ENCODE data around the gene ROBO4.

Gene ROBO4

GRCh38 chr11:124897674-124898262, at the start of gene ROBO4:
Gene ROBO4 (minus strand): TSS chr11:124897865. CDS start chr11:124897795, 70 bp downstream.
- H3K27ac ChIP-seq (ENCODE audit: low read length), result peak within 1 kb of the TSS; percentile 55

GRCh38 chr11:124946735-124947141, 49.1 kb upstream of the ROBO4 start:
- H3K4me1 ChIP-seq (ENCODE audit: control insufficient read depth, insufficient read depth, low read length), result no peaks in the 10 kb centered on the region
- H3K27ac ChIP-seq (ENCODE audit: low read length), result no peak overlapping the region

More at GRCh38 chr11:124897674-124898262, at the start of gene ROBO4:
- Histone ChIP-seq H3K36me3 (ENCODE audit: control insufficient read depth in 2 of 2, insufficient read depth in 2 of 2, low read length in 2 of 2) (no peaks in the 10 kb centered on the region), H3K9ac (ENCODE audit: low read length in 2 of 2) (peak within 1 kb of the TSS in 1 of 2 donors; percentile 33), H3K27me3 (ENCODE audit: control insufficient read depth in 1 of 2, insufficient read depth in 2 of 2, low read length in 2 of 2) (no peaks in the 10 kb centered on the region), H3K9me3 (ENCODE audit: control insufficient read depth in 2 of 2, low read length in 2 of 2) (no peaks in the 10 kb centered on the region), H3K4me3 (ENCODE audit: low read length in 2 of 2) (peak within 1 kb of the TSS in 1 of 2 donors; percentile 55), H3K4me1 (ENCODE audit: control insufficient read depth, insufficient read depth, low read length) (peaks cover 18% of the 10 kb centered on the region)

DNA sequence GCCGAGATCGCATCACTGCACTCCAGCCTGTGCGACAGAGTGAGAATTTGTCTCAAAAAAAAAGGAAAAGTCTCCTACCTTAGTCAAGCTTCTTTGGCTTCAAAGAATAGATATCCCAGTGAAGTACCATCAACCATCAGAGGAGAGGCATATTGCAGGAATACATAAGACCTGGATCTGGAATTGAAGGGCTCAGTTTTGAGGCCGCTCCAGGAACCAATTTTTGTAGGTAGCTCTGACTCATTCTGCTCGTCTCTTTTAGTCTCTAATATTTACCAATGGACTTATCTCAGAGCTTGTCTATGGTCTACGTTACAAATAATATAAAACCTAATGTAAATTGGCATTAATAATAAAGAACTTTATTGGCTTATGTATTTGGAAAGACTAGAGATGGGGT, 48.2 kb upstream of the ROBO4 start:
- Histone ChIP-seq H3K27ac (ENCODE audit: low read length) (no peak overlapping the region), H3K27me3 (ENCODE audit: control insufficient read depth in 1 of 2, insufficient read depth in 2 of 2, low read length in 2 of 2) (no peaks in the 10 kb centered on the region), H3K9ac (ENCODE audit: low read length in 2 of 2) (no peak overlapping the region), H3K9me3 (ENCODE audit: control insufficient read depth in 2 of 2, low read length in 2 of 2) (no peaks in the 10 kb centered on the region), H3K4me1 (ENCODE audit: control insufficient read depth, insufficient read depth, low read length) (no peaks in the 10 kb centered on the region), H3K36me3 (ENCODE audit: control insufficient read depth in 2 of 2, insufficient read depth in 2 of 2, low read length in 2 of 2) (no peaks in the 10 kb centered on the region), H3K4me3 (ENCODE audit: low read length in 2 of 2) (no peak overlapping the region)

More at GRCh38 chr11:124946735-124947141, 49.1 kb upstream of the ROBO4 start:
- Histone ChIP-seq H3K36me3 (ENCODE audit: control insufficient read depth in 2 of 2, insufficient read depth in 2 of 2, low read length in 2 of 2) (no peaks in the 10 kb centered on the region), H3K4me3 (ENCODE audit: low read length in 2 of 2) (no peak overlapping the region), H3K9ac (ENCODE audit: low read length in 2 of 2) (no peak overlapping the region), H3K27me3 (ENCODE audit: control insufficient read depth in 1 of 2, insufficient read depth in 2 of 2, low read length in 2 of 2) (no peaks in the 10 kb centered on the region), H3K9me3 (ENCODE audit: control insufficient read depth in 2 of 2, low read length in 2 of 2) (no peaks in the 10 kb centered on the region)

DNA sequence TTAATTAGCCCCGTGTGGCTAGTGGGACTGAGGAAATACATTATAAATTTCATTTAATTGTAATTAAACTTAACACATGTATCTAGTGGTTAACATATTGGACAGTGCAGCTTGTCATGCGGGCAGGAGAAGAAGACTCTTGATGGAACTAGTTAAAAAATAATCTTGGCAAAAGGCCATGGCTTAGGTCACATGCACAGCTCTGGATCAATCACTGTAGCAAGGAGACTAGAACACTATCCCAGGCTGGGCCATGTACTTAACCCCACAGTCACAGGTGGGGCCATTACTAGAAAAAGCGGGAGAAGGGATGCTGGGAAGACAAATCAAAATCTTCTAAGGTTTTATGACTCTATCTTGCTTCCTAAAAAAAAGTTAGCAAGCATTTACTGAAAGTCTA, 46.9 kb upstream of the ROBO4 start:
- H3K9me3 ChIP-seq (ENCODE audit: control insufficient read depth in 2 of 2, low read length in 2 of 2), result no peaks in the 10 kb centered on the region
- no peak overlapping the region for H3K27ac ChIP-seq (ENCODE audit: low read length)
- H3K36me3 ChIP-seq (ENCODE audit: control insufficient read depth in 2 of 2, insufficient read depth in 2 of 2, low read length in 2 of 2), result no peaks in the 10 kb centered on the region
- no peak overlapping the region for H3K9ac ChIP-seq (ENCODE audit: low read length in 2 of 2)
- no peaks in the 10 kb centered on the region for H3K27me3 ChIP-seq (ENCODE audit: control insufficient read depth in 1 of 2, insufficient read depth in 2 of 2, low read length in 2 of 2)
- H3K4me3 ChIP-seq (ENCODE audit: low read length in 2 of 2), result no peak overlapping the region
- H3K4me1 ChIP-seq (ENCODE audit: control insufficient read depth, insufficient read depth, low read length), result no peaks in the 10 kb centered on the region

GRCh38 chr11:124943741-124944140, 46.1 kb upstream of the ROBO4 start:
- no peaks in the 10 kb centered on the region for H3K4me1 ChIP-seq (ENCODE audit: control insufficient read depth, insufficient read depth, low read length)
- H3K9ac ChIP-seq (ENCODE audit: low read length in 2 of 2), result no peak overlapping the region
- H3K27me3 ChIP-seq (ENCODE audit: control insufficient read depth in 1 of 2, insufficient read depth in 2 of 2, low read length in 2 of 2), result no peaks in the 10 kb centered on the region
- H3K36me3 ChIP-seq (ENCODE audit: control insufficient read depth in 2 of 2, insufficient read depth in 2 of 2, low read length in 2 of 2), result no peaks in the 10 kb centered on the region
- H3K4me3 ChIP-seq (ENCODE audit: low read length in 2 of 2), result no peak overlapping the region
- no peaks in the 10 kb centered on the region for H3K9me3 ChIP-seq (ENCODE audit: control insufficient read depth in 2 of 2, low read length in 2 of 2)
- no peak overlapping the region for H3K27ac ChIP-seq (ENCODE audit: low read length)

- no peak overlapping the region for H3K4me3 ChIP-seq (ENCODE audit: low read length in 2 of 2)
- H3K9ac ChIP-seq (ENCODE audit: low read length in 2 of 2), result no peak overlapping the region
- no peaks in the 10 kb centered on the region for H3K36me3 ChIP-seq (ENCODE audit: control insufficient read depth in 2 of 2, insufficient read depth in 2 of 2, low read length in 2 of 2)
- no peaks in the 10 kb centered on the region for H3K27me3 ChIP-seq (ENCODE audit: control insufficient read depth in 1 of 2, insufficient read depth in 2 of 2, low read length in 2 of 2)
- H3K9me3 ChIP-seq (ENCODE audit: control insufficient read depth in 2 of 2, low read length in 2 of 2), result no peaks in the 10 kb centered on the region
- H3K27ac ChIP-seq (ENCODE audit: low read length), result no peak overlapping the region
- no peaks in the 10 kb centered on the region for H3K4me1 ChIP-seq (ENCODE audit: control insufficient read depth, insufficient read depth, low read length)
Observed at GRCh38 chr11:124943254-124943616, 45.6 kb upstream of the ROBO4 start.

DNA sequence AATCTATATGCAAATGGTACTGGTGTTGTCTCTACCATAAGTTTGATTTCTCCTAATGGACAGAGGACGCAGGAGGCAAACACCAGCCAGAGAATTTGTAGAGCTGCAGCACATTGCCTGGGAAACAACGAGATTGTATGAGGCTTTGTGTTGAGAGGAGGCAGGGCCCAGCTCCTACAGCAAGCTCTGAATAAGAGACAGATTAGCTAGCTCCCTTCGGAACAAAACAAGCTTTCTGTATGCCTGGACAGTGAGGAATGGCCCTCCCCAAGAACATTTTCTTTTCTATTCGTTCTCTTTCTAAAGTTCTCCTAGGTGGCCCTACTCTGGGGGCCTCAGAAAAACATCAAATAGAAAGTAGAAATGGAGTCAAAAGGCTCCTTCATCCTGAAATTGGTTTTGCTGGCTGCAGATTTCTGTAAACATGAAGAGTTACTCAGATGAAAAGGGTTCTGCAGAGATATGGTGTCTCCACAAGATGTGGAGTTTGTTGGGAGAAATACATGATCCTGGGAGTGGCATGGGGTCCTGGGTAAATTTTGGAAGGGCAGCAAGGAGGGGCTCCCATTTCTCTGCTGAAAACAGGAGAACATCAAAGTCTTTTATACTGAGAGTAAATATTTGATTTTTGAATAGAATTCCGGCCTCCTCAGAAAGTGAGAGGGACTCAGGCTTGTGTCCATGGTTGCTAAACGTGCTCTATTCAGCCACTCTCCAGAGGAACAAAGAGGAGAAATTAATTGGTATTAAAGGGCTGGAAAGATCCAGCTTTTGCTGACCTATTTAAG, 45.0 kb upstream of the ROBO4 start:
- Histone ChIP-seq H3K9ac (ENCODE audit: low read length in 2 of 2) (no peak overlapping the region), H3K4me3 (ENCODE audit: low read length in 2 of 2) (no peak overlapping the region), H3K9me3 (ENCODE audit: control insufficient read depth in 2 of 2, low read length in 2 of 2) (no peaks in the 10 kb centered on the region), H3K4me1 (ENCODE audit: control insufficient read depth, insufficient read depth, low read length) (no peaks in the 10 kb centered on the region), H3K27me3 (ENCODE audit: control insufficient read depth in 1 of 2, insufficient read depth in 2 of 2, low read length in 2 of 2) (no peaks in the 10 kb centered on the region), H3K36me3 (ENCODE audit: control insufficient read depth in 2 of 2, insufficient read depth in 2 of 2, low read length in 2 of 2) (no peaks in the 10 kb centered on the region), H3K27ac (ENCODE audit: low read length) (no peak overlapping the region)

GRCh38 chr11:124941703-124942102, 44.0 kb upstream of the ROBO4 start:
- Histone ChIP-seq H3K36me3 (ENCODE audit: control insufficient read depth in 2 of 2, insufficient read depth in 2 of 2, low read length in 2 of 2) (no peaks in the 10 kb centered on the region), H3K4me1 (ENCODE audit: control insufficient read depth, insufficient read depth, low read length) (no peaks in the 10 kb centered on the region), H3K27me3 (ENCODE audit: control insufficient read depth in 1 of 2, insufficient read depth in 2 of 2, low read length in 2 of 2) (no peaks in the 10 kb centered on the region), H3K9ac (ENCODE audit: low read length in 2 of 2) (no peak overlapping the region), H3K4me3 (ENCODE audit: low read length in 2 of 2) (no peak overlapping the region), H3K27ac (ENCODE audit: low read length) (no peak overlapping the region), H3K9me3 (ENCODE audit: control insufficient read depth in 2 of 2, low read length in 2 of 2) (no peaks in the 10 kb centered on the region)

- peaks cover 0 to 5% of the 10 kb centered on the region in 2 donors for H3K27me3 ChIP-seq (ENCODE audit: control insufficient read depth in 1 of 2, insufficient read depth in 2 of 2, low read length in 2 of 2)
- no peak overlapping the region for H3K9ac ChIP-seq (ENCODE audit: low read length in 2 of 2)
- H3K4me1 ChIP-seq (ENCODE audit: control insufficient read depth, insufficient read depth, low read length), result no peaks in the 10 kb centered on the region
- H3K36me3 ChIP-seq (ENCODE audit: control insufficient read depth in 2 of 2, insufficient read depth in 2 of 2, low read length in 2 of 2), result no peaks in the 10 kb centered on the region
- H3K4me3 ChIP-seq (ENCODE audit: low read length in 2 of 2), result no peak overlapping the region
- no peaks in the 10 kb centered on the region for H3K9me3 ChIP-seq (ENCODE audit: control insufficient read depth in 2 of 2, low read length in 2 of 2)
- H3K27ac ChIP-seq (ENCODE audit: low read length), result no peak overlapping the region
Observed at GRCh38 chr11:124938970-124939369, 41.3 kb upstream of the ROBO4 start.

DNA sequence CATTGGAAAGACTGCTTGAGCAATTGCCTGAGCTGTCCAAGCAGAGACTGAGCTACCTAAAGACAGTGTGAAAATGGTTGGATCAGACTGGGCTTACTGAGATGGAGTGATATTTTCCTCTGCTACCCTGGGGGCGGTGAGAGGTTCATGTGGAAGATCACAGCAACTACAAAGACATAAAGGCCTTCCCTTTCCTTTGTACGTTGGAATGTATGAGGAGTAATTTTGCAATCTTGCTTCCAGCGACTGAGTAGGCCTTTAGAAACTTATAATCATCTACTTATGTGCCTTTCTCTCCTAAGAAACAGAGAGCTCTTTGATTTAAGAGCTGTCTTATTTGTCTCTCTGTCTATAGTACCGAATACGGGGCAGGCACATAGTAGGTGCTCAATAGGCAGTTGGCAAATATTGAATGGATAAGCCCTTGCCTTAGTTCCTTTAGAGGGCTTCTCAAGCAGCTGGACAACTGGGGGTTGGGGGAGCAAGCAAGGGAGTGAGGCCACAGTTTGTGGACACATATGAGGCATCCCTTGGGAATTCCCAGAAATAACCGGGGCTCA, 40.6 kb upstream of the ROBO4 start:
- Histone ChIP-seq H3K4me1 (ENCODE audit: control insufficient read depth, insufficient read depth, low read length) (no peaks in the 10 kb centered on the region), H3K36me3 (ENCODE audit: control insufficient read depth in 2 of 2, insufficient read depth in 2 of 2, low read length in 2 of 2) (no peaks in the 10 kb centered on the region), H3K9me3 (ENCODE audit: control insufficient read depth in 2 of 2, low read length in 2 of 2) (no peaks in the 10 kb centered on the region), H3K4me3 (ENCODE audit: low read length in 2 of 2) (no peak overlapping the region), H3K27me3 (ENCODE audit: control insufficient read depth in 1 of 2, insufficient read depth in 2 of 2, low read length in 2 of 2) (peaks cover 0 to 5% of the 10 kb centered on the region in 2 donors), H3K27ac (ENCODE audit: low read length) (no peak overlapping the region), H3K9ac (ENCODE audit: low read length in 2 of 2) (no peak overlapping the region)
